ENCODE data around the gene FOXN3. TPM values are rescaled to one million over a fixed set of nuclear protein-coding genes. Genes with fewer than 3 reads are reported as not detected.

Gene FOXN3
- total and polyA plus RNA-seq, 2 donors (not counting 3 experiments of a cell fraction or from before 2014, with no cell fraction given): 16.9 to 41.8 TPM

DNA sequence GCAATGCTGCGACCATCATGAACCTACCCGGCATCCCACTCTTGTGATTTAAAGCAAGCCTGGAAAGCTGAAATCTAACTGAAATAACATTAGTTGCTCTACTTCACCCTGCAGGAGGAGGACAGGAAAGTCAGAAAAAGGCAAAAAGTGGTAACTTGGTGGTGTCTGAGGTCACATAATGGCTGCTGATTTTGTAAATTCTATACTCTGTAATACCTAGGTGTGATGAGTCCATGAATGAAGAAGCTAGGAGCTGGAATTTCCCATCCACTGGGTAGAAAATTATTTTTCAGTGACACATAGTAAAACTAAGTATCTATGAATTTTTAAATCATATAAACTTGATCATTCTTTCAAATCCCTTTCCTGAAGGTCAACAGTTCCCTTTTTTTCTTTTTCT is 183.8 kb downstream of the FOXN3 start:
- Histone ChIP-seq H4K20me1 (replicated peaks; ENCODE audit: control insufficient read depth, extremely low read depth, insufficient read depth, low read length) (no peaks in the 10 kb centered on the region), H3K9me1 (replicated peaks; ENCODE audit: control insufficient read depth, extremely low read depth, insufficient read depth, low read length) (no peaks in the 10 kb centered on the region), H3K4me2 (ENCODE audit: insufficient read depth, low read length) (no peak overlapping the region), H3K79me2 (ENCODE audit: control insufficient read depth, insufficient read depth, low read length) (no peaks in the 10 kb centered on the region), H3K4me1 (ENCODE audit: control insufficient read depth, extremely low read depth, insufficient read depth, low read length) (no peaks in the 10 kb centered on the region), H2AFZ (ENCODE audit: low read depth, low read length) (no peak overlapping the region), H3K36me3 (ENCODE audit: control insufficient read depth in 2 of 2, extremely low read depth in 1 of 2, insufficient read depth in 2 of 2, low read length in 2 of 2) (no peaks in the 10 kb centered on the region), H3K9me3 (replicated peaks; ENCODE audit: control insufficient read depth, insufficient read depth, low read length) (no peaks in the 10 kb centered on the region), H3K9ac (replicated peaks; ENCODE audit: extremely low read depth, insufficient read depth, low read length) (no peak overlapping the region), H3K27ac (ENCODE audit: insufficient read depth, low read depth, low read length) (no peak overlapping the region), H3K27me3 (ENCODE audit: control insufficient read depth in 2 of 2, insufficient read depth in 2 of 2, low read length in 2 of 2) (no peaks in the 10 kb centered on the region), H3K4me3 (replicated peaks in 1 of 3; ENCODE audit: insufficient read depth in 1 of 3, low read depth in 1 of 3, low read length in 3 of 3) (no peak overlapping the region)
- intact Hi-C loops (cut with micrococcal nuclease): no loop called here
- ChIA-PET POLR2A (no interaction called here), CTCF (interaction anchor here (1.1 kb wide), 1 partner anchor 11 kb away, joined by 3 read pairs; no protein-coding TSS in a partner anchor)
- dilution Hi-C loops (cut with MboI; ENCODE audit: extremely low pct_ligation_motif_present, low sequenced_read_pairs): no loop called here
- no peak for DNase-seq (ENCODE audit: low read depth, low spot score)
- FAIRE-seq: no peak
- TF ChIP-seq FOS (IDR thresholded peaks at IDR 0.05; ENCODE audit: borderline replicate concordance, insufficient read depth, low read length): no peak
- no TSS peak for BruUV-seq (replicated peaks)

DNA sequence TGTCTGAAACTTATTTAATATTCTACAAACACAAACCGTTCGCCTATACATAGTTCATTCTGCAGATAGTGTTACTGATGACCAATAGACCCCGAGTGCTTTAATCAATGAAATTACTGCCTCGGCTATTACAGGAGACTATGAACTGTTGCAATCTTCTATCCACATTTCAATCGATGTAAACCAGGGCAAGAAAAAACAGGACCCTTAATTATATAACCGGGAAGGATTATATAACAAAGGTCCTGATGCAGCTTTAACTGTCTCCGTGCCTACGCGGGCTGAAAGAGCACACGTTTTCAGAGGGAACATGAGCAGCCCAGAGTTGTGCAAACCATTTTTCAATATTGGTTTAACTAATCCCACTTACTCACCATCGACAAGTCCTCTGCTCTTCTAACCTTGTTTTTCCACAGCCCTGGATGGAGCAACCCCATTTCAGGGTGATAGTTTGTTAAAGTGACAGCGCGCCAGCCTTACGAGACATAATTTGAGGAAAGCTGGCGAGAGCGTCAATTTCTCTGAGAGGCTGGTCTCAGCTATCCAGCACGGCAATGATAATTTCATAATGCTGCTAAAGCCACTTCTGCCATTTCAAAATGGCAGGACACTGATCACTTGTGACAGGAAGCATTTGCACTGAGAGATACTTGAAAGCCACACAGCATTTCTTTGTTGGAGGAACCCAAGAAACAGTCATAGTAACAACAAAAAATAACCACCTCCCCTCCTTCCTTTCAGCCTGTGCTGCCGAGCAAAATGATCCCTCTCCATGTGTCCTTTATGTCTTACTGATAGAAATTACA is 184.6 kb downstream of the FOXN3 start:
- Histone ChIP-seq H3K79me2 (ENCODE audit: control insufficient read depth, insufficient read depth, low read length) (no peaks in the 10 kb centered on the region), H3K9me3 (replicated peaks; ENCODE audit: control insufficient read depth, insufficient read depth, low read length) (no peaks in the 10 kb centered on the region), H3K27me3 (ENCODE audit: control insufficient read depth in 2 of 2, insufficient read depth in 2 of 2, low read length in 2 of 2) (no peaks in the 10 kb centered on the region), H3K9me1 (replicated peaks; ENCODE audit: control insufficient read depth, extremely low read depth, insufficient read depth, low read length) (no peaks in the 10 kb centered on the region), H2AFZ (ENCODE audit: low read depth, low read length) (no peak overlapping the region), H3K4me3 (replicated peaks in 1 of 3; ENCODE audit: insufficient read depth in 1 of 3, low read depth in 1 of 3, low read length in 3 of 3) (no peak overlapping the region), H4K20me1 (replicated peaks; ENCODE audit: control insufficient read depth, extremely low read depth, insufficient read depth, low read length) (no peaks in the 10 kb centered on the region), H3K4me2 (ENCODE audit: insufficient read depth, low read length) (no peak overlapping the region), H3K4me1 (ENCODE audit: control insufficient read depth, extremely low read depth, insufficient read depth, low read length) (no peaks in the 10 kb centered on the region), H3K9ac (replicated peaks; ENCODE audit: extremely low read depth, insufficient read depth, low read length) (no peak overlapping the region), H3K36me3 (ENCODE audit: control insufficient read depth in 2 of 2, extremely low read depth in 1 of 2, insufficient read depth in 2 of 2, low read length in 2 of 2) (no peaks in the 10 kb centered on the region), H3K27ac (ENCODE audit: insufficient read depth, low read depth, low read length) (no peak overlapping the region)
- FAIRE-seq (no peak), DNase-seq (ENCODE audit: low read depth, low spot score) (no peak)
- BruUV-seq (replicated peaks): no TSS peak
- TF ChIP-seq MYC (IDR thresholded peaks at IDR 0.05; ENCODE audit: low read depth, low read length) (no peak), FOS (IDR thresholded peaks at IDR 0.05; ENCODE audit: borderline replicate concordance, insufficient read depth, low read length) (no peak), JUN (IDR thresholded peaks at IDR 0.05; ENCODE audit: borderline replicate concordance, insufficient read depth, insufficient read length, low read depth) (no peak), GATA2 (IDR thresholded peaks at IDR 0.05; ENCODE audit: insufficient read depth, insufficient read length, low read depth, low read length) (no peak), POLR2AphosphoS5 (IDR thresholded peaks at IDR 0.05; ENCODE audit: insufficient read depth, low read depth, low read length) (no peak), EZH2 (IDR thresholded peaks at IDR 0.05; ENCODE audit: borderline replicate concordance, low read depth, low read length, severe bottlenecking) (no peak), POLR2A (IDR thresholded peaks at IDR 0.05; ENCODE audit: low read depth, low read length) (no peak)
- TF ChIP-seq, protein P1, sequence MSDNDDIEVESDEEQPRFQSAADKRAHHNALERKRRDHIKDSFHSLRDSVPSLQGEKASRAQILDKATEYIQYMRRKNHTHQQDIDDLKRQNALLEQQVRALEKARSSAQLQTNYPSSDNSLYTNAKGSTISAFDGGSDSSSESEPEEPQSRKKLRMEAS (IDR thresholded peaks at IDR 0.05; ENCODE audit: insufficient read depth, insufficient read length): no peak
- TF ChIP-seq, protein P2, sequence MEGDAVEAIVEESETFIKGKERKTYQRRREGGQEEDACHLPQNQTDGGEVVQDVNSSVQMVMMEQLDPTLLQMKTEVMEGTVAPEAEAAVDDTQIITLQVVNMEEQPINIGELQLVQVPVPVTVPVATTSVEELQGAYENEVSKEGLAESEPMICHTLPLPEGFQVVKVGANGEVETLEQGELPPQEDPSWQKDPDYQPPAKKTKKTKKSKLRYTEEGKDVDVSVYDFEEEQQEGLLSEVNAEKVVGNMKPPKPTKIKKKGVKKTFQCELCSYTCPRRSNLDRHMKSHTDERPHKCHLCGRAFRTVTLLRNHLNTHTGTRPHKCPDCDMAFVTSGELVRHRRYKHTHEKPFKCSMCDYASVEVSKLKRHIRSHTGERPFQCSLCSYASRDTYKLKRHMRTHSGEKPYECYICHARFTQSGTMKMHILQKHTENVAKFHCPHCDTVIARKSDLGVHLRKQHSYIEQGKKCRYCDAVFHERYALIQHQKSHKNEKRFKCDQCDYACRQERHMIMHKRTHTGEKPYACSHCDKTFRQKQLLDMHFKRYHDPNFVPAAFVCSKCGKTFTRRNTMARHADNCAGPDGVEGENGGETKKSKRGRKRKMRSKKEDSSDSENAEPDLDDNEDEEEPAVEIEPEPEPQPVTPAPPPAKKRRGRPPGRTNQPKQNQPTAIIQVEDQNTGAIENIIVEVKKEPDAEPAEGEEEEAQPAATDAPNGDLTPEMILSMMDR (IDR thresholded peaks at IDR 0.05; ENCODE audit: extremely low read depth in 1 of 2, insufficient read depth in 1 of 2, low read depth in 1 of 2, low read length in 2 of 2): no peak
- intact Hi-C loops (cut with micrococcal nuclease): no loop called here
- dilution Hi-C loops (cut with MboI; ENCODE audit: extremely low pct_ligation_motif_present, low sequenced_read_pairs): no loop called here
- POLR2A ChIA-PET: no interaction called here
- CTCF ChIA-PET: interaction anchor here (1.1 to 1.4 kb wide), 2 partner anchors 9 to 12 kb away, joined by 3 read pairs; no protein-coding TSS in a partner anchor
